NCI-H1930 (cell line): ENCODE data around the gene UCK1.

Experiments
- DNase-seq, 2 experiments: peaks; one replicate each; lab custom pipeline; 2025; lab: John Stamatoyannopoulos, UW

The UCK1 gene

DNA sequence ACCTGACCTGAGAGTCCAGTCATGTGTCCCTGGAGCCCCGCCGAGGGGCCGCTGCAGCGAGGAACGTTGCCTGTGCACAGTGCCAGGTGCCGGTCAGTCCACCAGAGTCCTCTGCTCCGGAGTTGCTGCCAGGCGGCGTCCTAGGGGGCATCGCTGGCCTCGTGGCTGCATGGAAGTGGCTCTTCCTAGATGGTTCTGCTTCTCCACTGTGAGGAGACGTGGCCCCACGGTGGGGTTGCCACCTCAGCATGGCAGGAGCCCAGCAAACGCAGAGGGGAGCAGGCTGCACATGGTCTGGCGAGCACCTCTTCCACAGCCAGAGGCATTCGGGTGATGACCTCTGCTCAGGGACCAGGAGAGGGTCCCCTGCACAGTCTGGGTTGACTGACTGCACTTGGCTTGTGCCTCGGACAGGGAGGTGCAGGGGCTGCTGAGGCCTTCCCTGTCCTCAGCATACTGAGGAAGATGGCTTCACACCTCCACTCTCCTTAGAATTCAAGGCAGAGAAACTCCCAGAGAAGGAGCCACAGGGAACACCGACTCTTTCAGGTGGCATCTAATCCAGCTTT, 54.2 kb downstream of the UCK1 start:
- DNase-seq: no peak

DNA sequence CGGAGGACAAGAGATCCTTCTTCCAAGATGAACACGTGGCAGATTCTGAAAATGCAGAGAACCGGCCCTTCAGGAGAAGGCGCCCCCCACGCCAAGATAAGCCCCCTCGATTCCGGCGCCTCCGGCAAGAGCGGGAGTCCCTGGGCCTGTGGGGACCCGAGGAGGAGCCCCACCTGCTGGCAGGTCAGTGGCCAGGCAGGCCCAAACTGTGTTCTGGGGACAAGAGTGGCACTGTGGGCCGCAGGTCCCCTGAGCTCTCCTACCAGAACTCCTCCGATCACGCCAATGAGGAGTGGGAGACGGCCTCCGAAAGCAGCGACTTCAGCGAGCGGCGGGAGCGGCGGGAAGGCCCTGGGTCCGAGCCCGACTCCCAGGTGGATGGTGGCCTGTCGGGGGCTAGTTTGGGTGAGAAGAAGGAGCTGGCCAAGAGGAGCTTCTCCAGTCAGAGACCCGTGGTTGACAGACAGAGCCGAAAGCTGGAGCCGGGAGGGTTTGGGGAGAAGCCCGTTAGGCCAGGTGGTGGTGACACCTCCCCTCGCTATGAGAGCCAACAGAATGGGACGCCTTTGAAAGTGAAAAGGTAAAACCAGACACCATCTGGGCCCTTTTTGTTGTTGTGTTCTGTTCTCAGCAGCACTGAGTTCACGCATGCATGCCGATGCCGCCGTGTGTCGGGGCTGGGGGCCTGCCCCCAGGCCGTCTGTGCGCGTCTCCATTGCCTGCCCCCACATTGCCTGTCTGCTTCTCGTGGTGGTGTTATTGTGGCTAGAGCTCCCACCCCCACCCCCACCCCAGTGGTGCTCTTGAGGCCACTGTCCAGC, 54.9 kb downstream of the UCK1 start:
- DNase-seq: no peak

DNA sequence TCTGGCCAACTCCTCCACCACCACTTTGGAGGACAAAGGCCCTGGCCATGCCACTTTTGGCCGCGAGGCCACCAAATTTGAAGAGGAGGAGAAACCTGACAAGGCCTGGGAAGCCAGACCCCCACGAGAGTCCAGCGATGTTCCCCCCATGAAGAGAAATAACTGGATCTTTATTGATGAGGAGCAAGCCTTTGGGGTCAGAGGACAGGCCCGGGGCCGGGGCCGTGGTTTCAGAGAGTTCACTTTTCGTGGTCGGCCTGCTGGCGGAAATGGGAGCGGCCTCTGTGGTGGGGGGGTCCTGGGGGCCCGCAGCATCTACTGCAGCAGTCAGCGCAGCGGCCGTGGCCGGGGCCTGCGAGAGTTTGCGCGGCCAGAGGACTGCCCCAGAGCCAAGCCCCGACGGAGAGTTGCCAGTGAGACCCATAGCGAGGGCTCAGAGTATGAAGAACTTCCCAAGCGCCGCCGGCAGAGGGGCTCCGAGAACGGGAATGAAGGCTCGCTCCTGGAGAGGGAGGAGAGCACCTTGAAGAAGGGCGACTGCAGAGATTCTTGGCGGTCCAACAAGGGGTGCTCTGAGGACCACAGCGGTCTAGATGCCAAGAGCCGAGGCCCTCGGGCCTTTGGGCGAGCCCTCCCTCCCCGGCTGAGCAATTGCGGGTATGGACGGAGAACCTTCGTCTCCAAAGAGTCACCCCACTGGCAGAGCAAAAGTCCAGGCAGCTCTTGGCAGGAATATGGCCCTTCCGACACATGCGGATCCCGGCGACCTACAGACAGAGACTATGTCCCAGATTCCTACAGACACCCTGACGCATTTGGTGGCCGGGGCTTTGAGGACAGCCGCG, 55.7 kb downstream of the UCK1 start:
- no peak for DNase-seq

DNA sequence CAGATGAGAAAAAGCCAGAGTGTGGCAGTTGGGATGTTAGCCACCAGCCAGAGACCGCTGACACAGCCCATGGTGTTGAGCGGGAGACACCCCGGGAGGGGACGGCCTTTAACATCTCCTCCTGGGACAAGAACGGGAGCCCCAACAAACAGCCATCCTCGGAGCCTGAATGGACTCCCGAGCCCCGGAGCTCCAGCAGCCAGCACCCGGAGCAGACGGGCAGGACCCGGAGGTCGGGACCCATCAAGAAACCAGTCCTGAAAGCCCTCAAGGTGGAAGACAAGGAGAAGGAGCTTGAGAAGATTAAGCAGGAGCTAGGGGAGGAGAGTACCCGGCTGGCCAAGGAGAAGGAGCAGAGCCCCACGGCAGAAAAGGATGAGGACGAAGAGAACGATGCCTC, 56.4 kb downstream of the UCK1 start:
- DNase-seq: no peak

DNA sequence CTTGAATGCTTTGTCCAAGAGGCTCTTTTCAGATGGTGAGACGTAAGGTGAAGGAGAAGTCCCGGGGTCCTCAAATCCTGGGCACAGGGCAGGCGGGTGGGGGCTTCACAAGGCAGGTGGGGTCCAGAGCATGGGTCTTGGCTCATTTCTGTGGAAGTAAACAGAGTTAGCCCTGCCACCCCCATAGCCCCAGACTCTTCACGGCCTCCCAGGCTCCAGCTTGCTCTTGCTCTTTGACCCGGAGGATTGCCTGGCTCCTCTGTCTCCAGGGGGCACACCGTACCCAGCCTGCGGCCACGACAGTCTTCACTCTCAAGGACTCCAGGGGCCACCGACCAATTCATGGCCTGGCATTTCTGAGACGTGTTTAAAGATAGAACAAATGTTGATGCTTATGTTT, 57.2 kb downstream of the UCK1 start:
- no peak for DNase-seq
